Activated gamma-delta T cell treated with Interleukin-2 at 50 U/mL for 16 hours (primary cell): ENCODE results near the gene DYNLL1.
"Not testable (repeated sequence)": the region's sequence is repeated elsewhere in the genome, so short reads cannot be mapped to it uniquely, and the experiment has no call there.

ENCODE experiments used
- DNase-seq: peaks from one replicate; pipeline ENCODE4 v3.0.0-alpha.2; 2020

Gene DYNLL1

DNA sequence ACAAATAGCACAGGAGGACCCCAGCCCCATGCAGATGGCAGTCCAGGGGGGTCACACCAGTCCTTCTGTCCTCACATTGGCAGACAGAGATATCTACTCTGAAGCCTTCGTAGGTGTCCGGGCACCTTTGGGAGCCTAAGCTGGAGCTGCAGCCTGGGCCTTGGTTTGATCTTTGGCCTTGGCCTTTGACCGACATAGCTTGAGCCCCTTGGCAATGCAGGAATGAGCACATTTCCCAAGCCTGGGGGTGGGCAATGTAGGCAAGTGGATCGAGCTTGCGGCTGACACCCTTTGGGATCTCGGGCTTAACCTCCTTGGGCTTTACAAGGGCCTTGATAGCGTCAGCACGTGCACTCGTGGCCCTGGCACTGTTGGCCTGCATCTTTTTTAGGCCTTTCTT lies 26.7 kb downstream of the DYNLL1 start:
- DNase-seq = no peak

- peak; percentile 79 for DNase-seq
These were observed 33.1 kb downstream of the DYNLL1 start, which contains the start of gene COQ5 for GRCh38 chr12:120528861-120529525. Gene COQ5 (minus strand): TSS chr12:120529158. CDS start chr12:120529141, 17 bp downstream.

DNA sequence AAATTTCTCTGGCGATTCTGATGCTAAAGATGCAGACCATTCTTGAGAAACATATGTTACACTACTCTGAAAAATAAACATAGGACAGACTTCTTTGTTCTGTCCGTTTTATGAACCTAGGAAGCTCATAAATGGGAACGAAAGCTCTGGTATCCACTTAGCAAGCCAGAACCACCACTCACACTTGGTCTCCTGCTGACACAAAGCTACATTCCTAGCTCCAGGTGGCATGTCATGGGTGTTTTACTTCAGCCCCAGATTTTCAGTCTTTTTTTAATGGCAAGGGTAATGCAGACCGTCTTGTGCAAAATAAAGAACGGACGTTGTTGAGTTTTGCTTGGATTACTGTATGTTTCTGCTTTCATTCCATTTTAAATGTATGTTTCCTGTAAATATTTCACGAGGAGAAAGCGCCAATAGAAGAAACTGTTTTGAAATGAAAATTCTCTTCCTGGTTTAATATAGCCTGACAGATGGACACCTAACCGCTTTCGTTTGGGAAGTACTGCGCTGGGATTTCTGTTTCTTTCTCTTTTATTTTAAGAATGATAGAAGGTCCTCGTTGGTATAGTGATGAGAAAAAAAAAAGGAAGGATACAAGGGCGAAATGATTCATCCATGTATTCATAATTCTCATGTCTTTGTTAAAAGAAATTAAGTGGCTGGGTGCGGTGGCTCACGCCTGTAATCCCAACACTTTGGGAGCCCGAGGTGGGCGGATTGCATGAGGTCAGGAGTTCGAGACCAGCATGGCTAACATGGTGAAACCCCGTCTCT lies 33.9 kb downstream of the DYNLL1 start:
- no peak for DNase-seq

GRCh38 chr12:120530418-120530761 lies 34.5 kb downstream of the DYNLL1 start:
- DNase-seq = not testable (repeated sequence)

- no peak for DNase-seq
These were observed 36.9 kb downstream of the DYNLL1 start for GRCh38 chr12:120532701-120533238.

DNA sequence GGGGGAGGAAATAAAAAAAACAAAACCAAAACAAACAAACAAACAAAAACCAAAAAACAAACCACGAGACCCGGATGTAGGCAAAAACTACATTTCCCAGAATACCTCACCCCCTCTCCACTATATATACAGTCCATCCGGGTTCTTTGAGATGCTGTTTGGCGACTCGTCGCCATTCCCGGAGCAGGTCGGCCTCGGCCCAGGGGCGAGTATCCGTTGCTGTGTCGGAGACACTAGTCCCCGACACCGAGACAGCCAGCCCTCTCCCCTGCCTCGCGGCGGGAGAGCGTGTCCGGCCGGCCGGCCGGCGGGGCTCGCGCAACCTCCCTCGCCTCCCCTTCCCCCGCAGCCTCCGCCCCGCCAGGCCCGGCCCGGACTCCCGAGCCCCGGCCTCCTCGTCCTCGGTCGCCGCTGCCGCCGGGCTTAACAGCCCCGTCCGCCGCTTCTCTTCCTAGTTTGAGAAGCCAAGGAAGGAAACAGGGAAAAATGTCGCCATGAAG lies 38.3 kb downstream of the DYNLL1 start, which contains the start of gene RNF10:
TSS of gene RNF10 (plus strand) at position 154 of the 500 bp plus-strand sequence. CDS start 456 bp downstream, outside the sequence.
- DNase-seq = peak; percentile 70

DNA sequence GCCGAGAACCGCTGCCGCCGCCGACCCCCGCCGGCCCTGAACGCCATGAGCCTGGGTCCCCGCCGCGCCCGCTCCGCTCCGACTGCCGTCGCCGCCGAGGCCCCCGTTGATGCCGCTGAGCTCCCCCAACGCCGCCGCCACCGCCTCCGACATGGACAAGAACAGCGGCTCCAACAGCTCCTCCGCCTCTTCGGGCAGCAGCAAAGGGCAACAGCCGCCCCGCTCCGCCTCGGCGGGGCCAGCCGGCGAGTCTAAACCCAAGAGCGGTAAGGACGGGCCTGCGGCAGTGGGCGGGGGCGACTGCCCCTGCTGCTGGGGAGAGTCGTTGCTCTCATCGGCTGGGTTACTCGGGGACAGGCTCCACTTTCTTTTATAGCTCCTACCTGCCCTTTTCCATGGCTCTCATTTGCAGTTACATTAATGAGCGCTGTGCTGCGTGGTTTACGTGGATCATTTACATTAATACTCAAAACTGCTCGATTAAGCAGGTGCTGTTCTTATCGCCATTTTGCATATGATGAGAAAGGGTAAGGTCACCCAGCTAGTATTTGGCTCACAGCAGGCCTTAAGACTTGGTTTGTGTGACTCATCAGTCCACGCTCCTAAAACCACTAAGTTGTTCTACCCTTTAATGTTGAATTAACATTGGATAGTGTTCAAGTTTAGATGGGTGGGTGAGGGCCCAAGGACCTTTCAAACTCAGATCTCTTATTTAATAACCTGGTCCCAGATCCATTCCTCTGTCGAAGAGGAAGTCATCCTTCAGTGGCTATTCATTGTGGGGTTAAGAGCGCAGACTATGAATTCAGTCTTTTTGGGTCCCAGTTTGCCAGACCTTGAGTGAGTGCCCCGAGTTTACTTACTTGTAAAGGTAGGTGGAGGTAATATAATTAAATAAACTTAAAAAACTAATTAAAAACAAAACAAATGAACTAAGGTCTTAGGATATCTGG lies 39.1 kb downstream of the DYNLL1 start:
- DNase-seq = peak; percentile 33

GRCh38 chr12:120536064-120536791 lies 40.3 kb downstream of the DYNLL1 start:
- peak; percentile 12 for DNase-seq

GRCh38 chr12:120537856-120538220 lies 41.9 kb downstream of the DYNLL1 start:
- no peak for DNase-seq

DNA sequence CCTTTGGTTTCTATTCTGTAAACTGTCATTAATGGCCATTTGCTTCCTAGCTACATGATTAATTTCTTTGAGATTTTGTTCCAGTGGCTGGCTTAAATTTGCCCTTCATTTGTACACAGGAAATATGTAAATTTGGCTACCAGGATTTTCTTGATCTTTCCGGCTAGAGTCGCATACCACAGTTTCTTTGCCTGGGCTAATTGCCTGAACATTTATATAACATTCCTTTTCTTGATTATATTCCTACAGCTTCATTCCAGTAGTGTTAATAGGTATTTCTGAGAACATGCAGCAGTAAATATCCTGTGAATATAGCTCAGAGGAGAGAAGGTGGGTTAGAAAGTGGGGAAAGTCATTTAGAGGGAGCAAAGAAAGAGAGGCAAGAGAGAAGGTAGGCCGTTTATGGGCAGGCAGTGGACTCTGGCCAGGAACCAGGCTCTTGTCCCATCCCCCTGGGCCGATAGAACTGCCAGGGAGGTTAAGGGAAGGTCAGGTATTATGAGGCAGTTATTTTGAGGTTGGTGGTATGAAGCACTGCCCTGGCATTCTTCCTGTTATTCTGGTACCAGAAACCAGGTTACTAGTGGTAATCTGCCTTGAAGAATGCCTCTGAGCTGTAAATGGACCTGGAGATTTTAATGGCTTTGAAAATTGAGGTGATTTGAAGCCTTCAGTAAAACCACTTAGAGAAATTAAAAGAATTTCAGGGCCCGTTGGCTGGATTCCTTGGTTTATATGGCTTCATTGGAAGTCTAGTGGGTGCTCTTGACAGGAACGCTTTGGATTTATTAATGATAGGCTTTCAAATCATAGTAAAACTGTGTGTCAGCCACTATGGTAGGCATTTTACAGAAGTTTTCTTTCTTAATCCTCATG lies 42.6 kb downstream of the DYNLL1 start:
- DNase-seq = no peak

GRCh38 chr12:120539303-120539702 lies 43.4 kb downstream of the DYNLL1 start:
- DNase-seq = no peak

- DNase-seq = no peak
These were observed 44.5 kb downstream of the DYNLL1 start for GRCh38 chr12:120540445-120540844.

DNA sequence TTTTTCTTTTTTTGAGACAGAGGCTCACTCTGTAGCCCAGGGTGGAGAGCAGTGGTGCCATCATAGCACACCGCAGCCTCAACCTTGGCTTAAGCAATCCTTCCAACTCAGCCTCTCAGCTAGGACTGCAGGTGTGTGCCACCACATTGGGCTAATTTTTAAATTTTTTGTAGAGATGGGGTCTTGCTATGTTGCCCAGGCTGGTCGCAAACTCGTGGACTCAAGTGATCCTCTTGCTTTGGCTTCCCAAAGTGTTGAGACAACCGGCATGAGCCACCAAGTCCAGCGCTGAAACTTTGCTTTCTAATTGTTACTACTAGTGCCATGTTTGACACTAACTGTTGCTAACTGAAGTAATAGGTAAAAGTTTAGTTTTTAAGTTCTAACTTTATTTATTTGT lies 46.3 kb downstream of the DYNLL1 start:
- DNase-seq = no peak

GRCh38 chr12:120544691-120545090 lies 48.8 kb downstream of the DYNLL1 start:
- DNase-seq = no peak

- no peak for DNase-seq
These were observed 50.1 kb downstream of the DYNLL1 start for GRCh38 chr12:120546050-120546386.
